Hematopoietic multipotent progenitor cell treated with erythropoietin and hydrocortisone succinate and interleukin-3 and kit ligand, for 8 days (in vitro differentiated cells): Measurements from ENCODE around the gene CAMTA1.
"Not testable (repeated sequence)": the region's sequence is repeated elsewhere in the genome, so short reads cannot be mapped to it uniquely, and the experiment has no call there.

Experiments
- DNase-seq: peaks from one replicate; pipeline ENCODE4 v3.0.0-alpha.2; 2015

Gene CAMTA1

DNA sequence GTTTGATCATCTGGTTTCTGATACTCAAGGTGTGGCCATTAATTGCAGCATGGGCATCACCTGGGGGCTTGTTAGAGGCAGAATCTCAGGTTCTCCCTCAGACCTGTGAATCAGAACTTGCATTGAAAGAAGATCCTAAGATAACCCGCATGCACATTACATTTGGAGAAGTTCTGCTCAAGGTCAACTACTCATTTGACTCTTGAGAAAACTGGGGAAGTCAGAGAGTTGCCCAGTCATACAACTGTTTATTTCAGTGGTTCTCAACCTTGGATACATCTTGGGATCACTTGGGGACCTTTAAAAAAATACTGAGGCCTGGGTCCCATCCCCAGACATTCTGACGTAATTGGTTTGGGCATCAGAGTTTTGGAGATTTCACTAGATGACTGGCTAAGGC lies 30.5 kb downstream of the CAMTA1 start:
- no peak for DNase-seq

DNA sequence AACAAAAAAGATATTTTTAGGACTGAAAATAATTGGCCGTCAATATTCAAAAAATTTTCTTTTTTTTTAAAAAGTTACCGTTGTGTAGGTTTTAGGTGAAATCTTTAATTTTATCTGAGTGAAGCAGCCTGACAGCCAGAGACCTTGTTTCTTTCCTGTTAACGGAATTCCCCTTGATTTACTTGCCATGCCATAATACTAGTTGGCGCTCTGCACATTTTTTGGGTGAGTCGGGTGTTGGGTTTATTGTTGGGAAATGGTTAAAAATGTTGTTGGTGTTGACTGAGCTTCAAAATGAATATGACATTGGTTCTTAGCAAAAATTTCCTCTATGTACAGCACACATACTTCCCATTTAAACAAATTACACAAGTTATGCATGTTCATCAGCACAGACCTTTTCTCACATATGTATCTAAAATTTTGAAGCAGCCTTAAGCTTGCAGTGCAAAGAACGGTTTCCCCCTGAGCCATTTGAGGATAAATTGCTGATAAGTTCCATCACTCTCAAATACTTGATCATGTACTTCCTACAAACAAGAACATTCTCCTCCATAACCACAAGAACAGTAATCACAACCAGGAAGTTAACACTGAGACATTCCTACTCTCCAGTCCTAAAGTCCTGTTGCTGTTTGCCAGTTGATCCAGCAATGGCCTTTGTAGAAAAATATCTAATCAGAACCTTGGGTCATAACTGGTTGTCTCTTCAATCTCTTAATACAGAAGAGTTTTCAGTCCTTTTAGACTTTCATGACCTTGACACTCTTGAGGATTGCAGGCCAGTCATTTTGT lies 34.2 kb downstream of the CAMTA1 start:
- DNase-seq, result no peak

DNA sequence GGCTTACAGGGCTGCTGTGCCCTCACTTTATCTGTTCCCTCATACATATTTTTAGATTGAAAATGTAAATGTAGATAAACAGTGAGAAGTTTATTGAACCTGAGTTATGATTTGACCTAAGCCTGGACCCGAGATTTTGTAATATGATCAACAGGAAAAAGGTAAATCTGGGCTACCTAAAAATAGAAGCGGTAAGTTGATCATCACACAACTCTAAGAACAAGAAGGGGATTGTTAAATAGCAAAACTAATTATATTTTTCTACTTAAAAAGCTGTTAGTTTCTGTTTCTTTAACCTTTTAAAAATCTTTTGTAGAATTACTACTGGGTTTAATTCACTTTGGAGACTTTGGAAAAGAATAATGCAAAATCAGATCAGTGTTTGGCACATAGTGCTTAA lies 35.6 kb downstream of the CAMTA1 start:
- DNase-seq, result no peak

DNA sequence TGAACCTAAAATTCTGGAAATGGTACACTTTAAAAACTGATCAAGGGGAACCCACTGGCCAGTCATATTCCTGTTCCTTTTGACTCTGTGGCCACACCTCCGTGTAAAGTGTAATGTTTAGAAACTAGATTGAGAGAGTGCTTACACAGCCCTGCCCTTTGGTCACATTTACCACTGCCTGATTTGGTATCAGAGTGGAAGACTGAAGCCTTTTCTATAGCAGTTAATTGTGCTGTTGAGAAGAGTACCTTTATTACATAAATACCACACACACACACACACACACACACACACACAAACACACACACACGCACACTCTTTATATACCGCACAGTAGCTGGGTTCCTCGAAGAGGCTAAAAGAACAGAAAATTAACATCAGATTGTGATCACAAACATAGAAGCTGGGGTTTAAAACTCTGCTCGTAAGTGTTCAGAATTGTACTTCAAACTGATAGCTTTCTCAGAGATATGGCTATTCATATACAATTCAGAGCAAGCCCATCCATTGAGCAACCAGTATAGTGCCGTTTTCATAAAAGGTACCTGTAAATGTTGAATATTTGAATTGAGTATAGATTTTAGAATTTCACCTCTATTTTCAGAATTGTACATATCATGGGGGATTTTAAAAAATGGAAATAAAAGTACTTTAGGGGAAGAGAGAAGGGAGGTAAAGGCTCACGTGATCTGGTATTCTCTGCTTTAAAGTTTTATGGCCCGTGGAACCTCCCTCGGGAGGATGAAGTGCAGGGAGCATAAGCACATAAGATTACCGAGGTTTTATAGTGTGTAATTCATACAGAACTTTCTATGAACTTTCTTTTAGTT lies 37.5 kb downstream of the CAMTA1 start:
- DNase-seq, result no peak

DNA sequence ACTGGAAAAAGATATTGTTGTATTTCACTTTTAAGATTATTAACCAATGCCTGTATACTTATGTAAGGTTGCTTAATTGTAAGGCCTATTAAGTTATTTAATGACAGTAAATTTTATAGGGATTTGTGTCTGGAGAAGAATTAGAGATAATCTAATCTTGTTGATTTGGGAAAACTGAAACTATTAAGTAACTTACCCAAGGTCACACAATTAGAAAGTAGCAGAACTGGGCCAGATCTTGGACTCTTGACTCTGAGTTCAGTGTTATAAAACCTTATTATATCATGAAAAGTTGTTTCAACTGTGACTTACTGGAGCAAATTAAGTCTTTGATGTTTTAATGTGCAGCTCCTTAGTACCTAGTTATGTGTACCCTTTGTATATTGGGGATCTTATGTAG lies 38.5 kb downstream of the CAMTA1 start:
- DNase-seq, result no peak

DNA sequence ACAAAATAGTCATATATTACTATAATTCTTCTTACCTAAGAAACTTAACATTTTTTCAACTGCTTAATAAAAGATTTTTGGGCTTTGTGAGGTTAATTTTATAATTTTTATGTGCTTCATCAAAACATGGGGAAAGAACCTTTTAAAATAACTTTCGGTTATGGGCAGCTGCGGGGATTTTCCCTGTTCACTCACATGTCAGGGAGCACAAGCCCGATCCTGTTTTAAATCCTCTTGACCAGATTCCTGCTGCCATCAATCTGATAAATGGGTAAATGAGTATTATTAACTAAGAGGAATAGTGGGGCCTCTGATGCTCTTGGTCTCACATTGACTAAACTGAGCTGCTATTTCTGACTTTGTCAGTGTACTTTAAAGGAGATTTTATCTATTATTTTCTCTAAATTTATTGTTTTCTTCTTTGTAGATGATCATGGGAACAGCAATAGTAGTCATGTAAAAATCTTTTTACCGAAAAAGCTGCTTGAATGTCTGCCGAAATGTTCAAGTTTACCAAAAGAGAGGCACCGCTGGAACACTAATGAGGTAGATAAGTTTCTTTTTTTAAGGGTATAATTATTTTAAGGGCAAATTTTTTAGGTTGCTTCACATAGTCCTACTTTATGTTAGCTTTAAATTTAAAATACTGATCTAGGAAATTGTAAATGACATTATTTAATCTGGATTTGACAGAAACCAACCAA lies 39.6 kb downstream of the CAMTA1 start:
- DNase-seq, result no peak

DNA sequence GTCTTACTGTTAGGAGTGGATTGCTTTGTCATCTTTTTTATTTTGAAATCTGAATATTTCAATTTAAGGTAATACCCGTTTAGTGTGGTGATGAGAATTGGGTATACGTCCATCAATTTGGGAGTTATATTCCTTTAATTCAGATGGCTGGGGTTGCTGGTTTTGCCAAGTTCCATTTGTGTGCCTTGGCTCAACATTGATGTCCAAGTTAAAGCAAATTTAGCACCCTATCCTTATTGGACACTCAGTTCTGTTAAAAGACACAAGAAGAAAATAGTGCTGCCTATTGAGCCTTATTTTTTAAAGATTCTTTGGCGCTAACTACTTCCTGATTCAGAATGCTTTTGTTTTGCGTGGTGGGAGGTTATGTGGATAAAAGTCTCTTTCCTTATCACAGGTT lies 40.6 kb downstream of the CAMTA1 start:
- DNase-seq, result no peak

DNA sequence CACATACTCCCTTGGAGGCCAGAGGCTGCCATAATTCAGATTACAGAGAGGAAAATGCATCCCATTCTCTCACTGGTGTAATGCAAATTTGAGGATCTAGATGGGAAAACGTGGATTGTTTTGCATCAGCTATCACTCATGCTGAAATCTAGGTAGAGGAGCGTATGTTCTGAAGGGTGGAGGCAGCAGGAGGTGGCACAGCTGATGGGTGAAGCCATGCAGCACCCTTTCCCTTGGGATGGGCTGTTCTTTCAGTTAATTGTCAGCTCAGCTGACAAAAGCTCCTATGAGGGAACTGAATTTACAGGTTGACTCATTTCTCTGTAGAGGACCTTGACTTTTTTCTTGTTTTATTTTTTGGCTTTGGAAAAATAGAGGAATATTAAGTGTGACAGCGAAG lies 41.8 kb downstream of the CAMTA1 start:
- DNase-seq, result no peak

DNA sequence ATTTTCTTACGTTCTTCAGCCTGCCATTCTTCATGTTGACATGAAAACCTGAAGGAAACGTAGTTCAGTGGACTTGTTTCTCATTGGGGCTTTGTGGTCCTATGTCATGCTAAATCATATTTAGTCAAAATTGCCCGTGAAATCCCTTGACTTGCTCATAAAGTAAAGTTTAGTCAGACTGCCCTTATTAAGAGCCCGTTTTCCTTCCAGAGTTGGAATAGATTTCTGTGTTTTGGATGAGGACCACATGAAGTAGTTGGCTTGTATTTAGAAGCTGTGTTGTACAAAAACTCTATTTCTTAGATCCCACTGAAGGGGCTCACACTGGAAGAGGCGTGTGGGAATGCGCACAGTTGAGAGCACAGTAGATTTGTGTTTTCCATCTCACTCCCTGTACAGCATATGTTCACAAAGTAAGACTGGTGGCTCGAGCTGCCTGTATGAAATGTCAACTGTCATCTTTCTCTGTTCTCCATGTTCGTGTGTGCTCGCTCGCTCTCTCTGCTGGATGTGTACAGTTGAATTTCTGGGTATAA lies 42.4 kb downstream of the CAMTA1 start:
- no peak for DNase-seq

DNA sequence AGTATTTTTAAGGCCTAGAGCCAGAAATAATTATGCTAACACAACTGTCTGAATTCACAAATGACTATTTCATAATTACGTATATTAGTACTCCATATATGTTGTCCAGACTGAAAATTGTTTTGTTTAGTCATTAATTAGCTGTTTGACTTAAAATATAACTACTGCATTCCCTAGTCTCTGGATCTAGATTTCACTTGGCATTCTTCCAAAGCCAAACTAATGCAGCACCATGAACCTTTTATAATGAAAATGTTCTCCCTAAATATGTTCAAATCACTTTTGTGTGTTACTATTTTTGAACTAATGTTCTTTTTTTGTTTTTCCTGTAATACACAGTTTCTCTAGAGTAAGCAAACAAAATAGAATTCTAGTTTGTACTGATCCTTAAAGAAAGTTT lies 46.1 kb downstream of the CAMTA1 start:
- no peak for DNase-seq

DNA sequence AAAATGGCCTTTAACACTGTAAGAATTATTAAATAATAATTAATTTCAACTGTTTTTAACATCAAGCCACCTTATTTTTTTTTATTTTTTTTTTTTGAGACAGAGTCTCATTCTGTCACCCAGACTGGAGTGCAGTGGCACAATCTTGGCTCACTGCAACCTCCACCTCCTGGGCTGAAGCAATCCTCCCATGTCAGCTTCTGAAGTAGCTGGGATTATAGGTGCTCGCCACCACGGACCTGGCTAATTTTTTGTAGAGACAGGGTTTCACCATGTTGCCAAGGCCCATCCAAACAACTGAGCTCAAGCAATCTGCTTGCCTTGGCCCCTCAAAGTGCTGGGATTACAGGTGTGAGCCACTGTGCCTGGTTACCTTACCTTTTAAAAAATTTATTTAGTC lies 46.8 kb downstream of the CAMTA1 start:
- not testable (repeated sequence) for DNase-seq

DNA sequence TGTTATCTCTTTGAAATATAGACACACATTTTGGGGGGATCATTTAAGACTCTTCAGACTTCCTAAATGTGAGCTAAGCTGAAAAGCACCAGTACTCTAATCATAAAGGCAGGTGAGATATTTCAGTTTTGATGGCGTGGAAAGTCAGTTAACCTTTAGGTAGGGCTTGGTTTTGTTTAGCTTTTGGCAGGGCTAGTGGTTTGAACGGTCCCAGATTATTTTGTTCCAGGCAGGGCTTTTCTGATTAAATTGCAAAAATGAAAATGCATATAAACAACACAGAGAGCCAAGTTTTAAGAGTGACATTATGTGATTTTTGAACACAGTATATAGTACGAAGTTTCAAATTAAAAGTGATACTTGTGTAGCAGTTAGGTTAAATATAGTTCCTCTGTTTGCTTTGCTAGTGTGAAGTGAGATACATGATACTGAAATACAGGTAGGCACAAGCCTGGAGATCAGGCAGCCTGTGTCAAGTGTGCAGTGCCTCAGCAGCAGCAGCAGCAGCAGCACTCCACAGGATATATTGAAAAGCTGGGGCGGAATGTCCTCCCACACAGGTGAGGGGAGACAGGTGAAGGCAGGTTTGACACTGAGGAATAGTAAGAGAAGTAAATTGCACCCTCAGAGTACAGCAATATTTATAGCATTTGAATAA lies 47.4 kb downstream of the CAMTA1 start:
- DNase-seq, result no peak

DNA sequence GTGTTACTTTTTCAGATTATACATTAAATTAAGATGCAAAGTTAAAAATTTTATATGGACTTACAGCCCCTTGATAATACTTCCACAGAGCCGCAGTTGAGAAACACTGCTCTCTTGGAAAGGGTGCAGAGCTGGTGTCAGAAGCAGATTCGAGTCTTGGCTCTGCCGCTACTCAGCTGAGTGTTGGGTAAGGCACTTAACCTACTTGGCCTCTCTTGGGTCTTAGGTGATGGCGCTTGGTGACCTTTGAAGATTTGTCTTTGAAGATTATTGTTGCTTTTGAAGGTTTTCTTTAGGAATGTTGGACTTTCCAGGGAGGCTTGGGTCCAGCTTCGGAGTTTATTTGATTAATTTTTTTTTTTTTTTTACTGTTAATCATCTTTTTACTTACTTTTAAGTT lies 48.5 kb downstream of the CAMTA1 start:
- no peak for DNase-seq

DNA sequence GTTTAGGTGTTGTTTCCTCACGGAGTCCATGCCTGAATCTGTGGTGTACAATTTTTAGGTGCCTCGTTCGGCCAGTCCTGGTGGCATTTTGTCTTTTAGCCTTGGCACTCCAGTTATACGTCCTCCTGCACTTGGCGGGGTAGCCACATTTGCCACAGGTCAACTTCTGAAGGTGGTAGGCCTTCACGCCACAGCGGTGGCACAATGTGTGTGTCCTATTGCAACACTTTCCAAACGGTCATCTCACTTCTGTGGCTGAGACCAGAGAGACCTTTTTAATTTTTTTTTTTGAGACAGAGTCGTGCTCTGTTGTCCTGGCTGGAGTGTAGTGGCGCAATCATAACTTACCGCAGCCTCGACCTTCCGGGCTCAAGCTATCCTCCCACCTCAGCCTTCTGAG lies 49.1 kb downstream of the CAMTA1 start:
- DNase-seq, result no peak

DNA sequence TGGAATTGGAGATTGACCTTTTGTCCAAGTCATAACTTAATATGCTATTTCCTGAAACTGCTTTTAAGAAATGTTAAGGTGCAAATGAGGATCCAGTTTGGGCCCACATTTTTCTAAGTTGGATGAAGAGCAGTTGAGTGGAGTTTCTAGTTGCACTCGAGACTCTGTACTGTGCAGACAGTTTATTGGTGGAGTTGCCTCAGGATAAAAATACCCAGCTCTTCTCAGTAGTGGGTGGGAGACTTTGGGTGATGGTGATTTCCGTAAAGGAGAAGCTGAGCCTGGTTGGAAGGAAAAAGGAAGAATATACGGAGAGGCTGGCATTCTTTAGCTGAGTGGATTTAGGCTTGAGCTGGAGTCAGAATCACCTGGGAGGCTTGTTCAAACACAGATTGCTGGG lies 49.9 kb downstream of the CAMTA1 start:
- DNase-seq, result no peak

DNA sequence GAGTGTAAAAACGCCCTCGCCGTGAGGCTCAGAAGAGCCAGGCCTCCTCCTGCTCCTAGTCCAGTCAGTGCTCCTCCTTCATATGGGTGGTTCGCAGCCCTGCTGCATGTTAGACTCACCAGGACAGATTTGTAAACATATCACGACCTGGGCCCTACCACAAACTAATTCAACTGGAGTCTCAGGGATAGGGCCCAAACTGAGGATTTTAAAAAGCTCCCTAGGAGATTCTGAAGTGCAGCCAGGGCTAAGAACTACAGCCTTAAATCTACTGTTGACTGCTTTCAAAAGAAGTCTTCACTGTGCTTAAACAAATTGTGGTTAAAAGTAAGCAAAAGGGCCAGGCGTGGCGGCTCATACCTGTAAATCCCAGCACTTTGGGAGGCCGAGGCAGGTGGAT lies 57.0 kb downstream of the CAMTA1 start:
- no peak for DNase-seq

DNA sequence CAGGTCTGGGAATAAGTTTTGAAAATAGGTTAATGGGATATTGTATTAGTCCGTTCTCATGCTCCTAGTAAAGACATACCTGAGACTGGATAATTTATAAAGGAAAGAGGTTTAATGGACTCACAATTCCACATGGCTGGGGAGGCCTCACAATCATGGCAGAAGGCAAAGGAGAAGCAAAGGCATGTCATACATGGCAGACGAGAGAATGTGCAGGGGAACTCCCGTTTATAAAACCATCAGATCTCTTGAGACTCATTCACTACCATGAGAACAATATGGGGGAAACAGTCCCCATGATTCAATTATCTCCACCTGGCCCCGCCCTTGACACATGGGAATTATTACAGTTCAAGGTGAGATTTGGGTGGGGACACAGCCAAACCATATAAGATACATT lies 60.5 kb downstream of the CAMTA1 start:
- not testable (repeated sequence) for DNase-seq

DNA sequence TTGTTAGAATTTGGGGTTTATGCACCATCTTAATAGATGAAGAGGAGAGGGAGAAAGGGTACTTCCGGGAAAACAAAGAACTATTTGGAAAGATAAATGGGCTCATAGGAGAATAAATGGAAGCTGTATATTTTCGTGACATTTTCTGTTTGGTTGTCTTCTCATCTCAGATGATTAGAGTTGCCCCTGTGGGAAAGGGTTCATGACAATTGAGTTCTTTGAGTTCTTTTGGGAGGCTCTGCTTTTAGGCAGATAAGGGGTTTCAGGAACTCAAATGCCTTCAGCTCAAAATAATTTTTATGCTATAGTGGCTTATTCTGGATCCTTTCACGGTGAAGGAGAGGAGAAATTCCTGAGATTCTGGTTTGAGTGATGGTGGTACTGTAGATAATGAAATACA lies 63.6 kb downstream of the CAMTA1 start:
- DNase-seq, result no peak

DNA sequence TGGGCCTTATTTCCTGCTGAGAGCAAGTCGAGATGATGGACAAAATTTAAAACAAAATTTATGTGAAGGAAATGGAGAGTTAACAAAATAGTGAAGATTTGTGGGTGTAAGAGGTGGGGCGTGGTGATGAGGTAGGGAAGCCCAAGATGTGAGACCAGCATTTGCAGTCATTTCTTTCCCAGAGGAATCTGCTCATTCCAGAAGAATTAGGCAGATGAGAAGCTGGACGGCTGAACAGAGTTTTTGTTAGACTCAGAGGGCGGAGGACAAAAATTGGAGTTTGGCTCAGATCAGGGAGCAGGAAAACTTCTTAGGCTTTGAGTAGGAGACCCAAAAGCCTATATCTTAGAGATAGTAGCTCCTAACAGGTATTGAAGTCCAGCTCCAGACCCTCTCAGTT lies 65.3 kb downstream of the CAMTA1 start:
- DNase-seq, result no peak

DNA sequence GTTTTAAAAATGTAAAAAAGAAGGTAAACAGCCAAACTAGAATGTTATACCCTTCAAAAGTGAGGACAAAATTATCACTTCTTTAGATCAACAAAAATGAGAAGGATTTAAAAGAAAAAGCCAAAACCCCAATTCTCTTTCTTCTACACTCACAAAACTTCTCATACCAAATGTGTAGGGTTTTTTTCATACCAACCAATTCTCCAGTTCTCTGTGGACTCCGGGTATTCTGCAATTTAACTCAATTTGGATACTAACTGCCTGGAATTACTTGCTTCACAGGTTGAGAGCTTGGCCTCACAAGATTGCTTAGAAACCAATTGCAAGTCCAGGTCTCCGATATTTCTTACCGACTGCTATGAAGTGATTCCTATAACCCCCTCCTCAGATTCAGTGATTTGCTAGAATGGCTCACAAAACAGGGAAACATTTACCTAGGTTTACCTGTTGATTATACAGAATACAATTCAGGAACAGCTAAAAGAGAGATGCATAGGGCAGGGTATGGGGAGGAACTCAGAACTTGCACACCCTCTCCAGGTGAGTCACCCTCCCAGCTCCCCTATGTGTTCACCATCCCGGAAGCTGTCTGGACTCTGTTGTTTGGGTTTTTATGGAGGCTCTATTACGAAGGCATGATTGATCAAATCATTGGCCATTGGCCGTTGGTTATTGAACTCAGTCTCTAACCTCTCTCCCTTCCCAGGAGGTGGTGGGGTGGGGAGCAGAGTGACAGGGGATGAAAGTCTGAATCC lies 67.1 kb downstream of the CAMTA1 start:
- no peak for DNase-seq

DNA sequence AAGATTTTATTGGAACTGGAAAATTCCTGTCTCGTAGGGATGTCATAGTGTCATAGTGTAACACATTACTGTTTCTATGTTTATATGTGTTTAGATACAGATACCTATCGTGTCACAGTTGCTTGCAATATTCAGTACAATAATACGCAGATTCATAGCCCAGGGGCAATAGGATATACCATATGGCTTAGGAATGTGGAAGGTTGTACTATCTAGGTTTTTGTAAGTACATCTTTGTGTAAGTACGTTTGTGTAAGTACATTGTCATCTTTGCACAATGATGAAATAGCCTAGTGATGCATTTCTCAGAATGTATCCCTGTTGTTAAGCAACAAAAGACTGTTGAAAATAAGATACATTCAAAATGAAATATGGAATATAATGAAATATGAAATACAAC lies 68.9 kb downstream of the CAMTA1 start:
- DNase-seq, result no peak

DNA sequence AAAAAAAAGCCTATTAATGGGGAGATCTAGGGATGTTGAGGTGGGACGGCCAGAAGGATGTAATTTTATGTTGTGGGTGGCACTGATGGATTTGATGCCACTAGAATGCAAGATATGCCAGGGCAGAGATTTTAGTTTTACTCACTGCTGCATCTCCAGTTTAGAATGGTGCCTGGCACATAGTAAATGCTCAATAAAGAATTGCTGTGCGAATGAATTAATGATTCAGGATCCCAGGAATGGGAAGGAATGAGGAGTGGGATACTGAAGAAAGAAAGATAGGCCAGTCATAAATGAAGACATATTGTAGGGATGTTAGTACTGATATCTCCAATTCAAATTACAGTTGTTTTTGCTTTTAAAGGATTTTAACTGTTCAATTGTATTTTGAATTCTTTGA lies 72.6 kb downstream of the CAMTA1 start:
- DNase-seq, result no peak
